ENCODE data around the gene PNRC2.

DNA sequence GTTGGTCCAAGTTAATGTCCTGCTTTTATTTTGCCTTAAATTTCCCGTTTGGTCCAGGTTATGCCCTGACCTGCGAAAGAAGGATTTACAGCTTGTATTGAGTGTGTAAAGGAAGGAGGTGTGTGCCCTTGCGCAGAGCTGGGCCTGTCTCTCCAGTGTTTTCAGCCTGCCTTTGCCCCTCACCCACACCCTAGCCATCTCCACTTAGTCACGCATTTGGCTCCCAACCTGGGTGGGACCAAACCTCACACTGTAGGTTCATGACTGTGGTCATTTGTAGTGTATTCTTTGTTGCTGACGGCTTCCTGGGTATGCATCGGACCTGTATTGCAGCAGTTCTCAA, 21.1 kb downstream of the PNRC2 start:
- TF ChIP-seq POLR2A (IDR thresholded peaks at IDR 0.05): no peak
- TF ChIP-seq, protein P1, sequence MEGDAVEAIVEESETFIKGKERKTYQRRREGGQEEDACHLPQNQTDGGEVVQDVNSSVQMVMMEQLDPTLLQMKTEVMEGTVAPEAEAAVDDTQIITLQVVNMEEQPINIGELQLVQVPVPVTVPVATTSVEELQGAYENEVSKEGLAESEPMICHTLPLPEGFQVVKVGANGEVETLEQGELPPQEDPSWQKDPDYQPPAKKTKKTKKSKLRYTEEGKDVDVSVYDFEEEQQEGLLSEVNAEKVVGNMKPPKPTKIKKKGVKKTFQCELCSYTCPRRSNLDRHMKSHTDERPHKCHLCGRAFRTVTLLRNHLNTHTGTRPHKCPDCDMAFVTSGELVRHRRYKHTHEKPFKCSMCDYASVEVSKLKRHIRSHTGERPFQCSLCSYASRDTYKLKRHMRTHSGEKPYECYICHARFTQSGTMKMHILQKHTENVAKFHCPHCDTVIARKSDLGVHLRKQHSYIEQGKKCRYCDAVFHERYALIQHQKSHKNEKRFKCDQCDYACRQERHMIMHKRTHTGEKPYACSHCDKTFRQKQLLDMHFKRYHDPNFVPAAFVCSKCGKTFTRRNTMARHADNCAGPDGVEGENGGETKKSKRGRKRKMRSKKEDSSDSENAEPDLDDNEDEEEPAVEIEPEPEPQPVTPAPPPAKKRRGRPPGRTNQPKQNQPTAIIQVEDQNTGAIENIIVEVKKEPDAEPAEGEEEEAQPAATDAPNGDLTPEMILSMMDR (IDR thresholded peaks at IDR 0.05): no peak
